KOPT-K1 (cell line): ENCODE data around the gene S100A8.

Source experiments
- H3K27ac ChIP-seq: fragments of 200-600 bp; sonication (generic); 2 replicates; pipeline ENCODE4 v1.5.1; 2016; ENCODE audit warnings: antibody characterized with exemption, mild to moderate bottlenecking, low read depth, low read length; ENCODE audit not compliant: poor library complexity, severe bottlenecking
- H3K36me3 ChIP-seq: fragments of 200-600 bp; sonication (generic); 2 replicates; pipeline ENCODE4 v1.5.1; 2017; ENCODE audit warnings: antibody characterized with exemption, mild to moderate bottlenecking, low read length, moderate library complexity; ENCODE audit not compliant: insufficient read depth
- H3K9me3 ChIP-seq: fragments of 200-600 bp; sonication (generic); 2 replicates; pipeline ENCODE4 v1.5.1; 2017; ENCODE audit warnings: antibody characterized with exemption, low read length, mild to moderate bottlenecking; ENCODE audit not compliant: insufficient read depth, poor library complexity, severe bottlenecking

The S100A8 gene

DNA sequence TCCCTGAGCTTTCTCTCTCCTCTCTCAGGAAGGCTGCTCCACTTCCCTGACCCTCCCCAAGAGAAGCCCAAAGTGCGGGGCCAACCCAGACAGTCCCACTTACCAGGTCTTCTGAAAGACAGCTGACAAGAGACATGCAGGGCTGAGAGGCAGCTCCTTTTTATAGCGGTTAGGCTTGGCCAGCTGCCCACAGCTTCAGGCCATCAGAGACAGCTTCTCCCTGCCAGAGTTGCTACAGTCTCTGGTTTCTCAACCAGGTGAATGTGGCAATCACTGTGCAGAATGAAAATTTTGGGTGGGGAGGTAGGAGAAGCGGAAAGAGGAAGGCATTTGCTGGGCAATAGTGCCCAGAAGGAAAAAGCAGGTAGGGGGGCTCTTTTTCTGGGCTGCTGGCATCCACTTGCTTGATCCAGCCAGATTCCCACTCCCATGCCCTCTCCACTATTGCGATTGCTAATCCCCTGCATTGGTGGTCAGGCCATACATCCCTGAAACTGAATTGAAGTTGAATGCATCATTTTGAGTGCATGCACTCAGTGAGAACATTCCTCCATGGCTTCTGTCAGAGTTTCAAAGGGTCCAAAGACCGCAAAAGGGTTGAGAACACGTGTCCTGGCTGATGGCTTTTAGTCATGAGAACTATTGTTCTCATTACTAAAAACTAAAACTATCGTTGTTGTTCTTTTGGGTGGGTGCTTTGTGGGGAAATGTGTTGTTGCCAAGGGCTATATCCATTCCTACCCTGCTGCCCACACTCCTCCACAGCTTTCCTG is at the start of gene S100A8:
TSS of gene S100A8 (minus strand) at position 136 of the 773 bp plus-strand sequence. CDS start 538 bp downstream, outside the sequence.
- H3K9me3 ChIP-seq, result no peaks in the 10 kb centered on the region
- no peak within 1 kb of the TSS for H3K27ac ChIP-seq
- H3K36me3 ChIP-seq, result no peaks in the 10 kb centered on the region

DNA sequence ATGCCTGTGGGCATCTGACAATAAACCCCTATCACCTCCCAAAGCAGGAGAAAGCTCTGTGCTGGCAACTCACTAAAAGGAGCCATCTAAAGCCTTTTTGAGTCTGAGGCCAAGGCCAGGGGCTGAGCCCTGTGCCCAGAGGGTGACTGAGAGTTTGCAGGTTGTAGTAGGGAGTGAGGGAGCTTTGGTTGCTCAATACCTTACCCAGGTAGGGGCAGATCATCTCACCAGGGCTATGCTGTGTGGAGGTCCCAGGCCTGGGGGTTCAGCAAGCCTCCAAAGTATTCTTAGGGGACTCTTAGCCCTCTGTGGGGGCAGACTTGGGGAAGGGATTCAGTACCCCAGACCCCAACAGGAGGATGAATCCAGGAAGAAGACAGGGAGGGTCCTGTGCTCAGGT is 48.4 kb upstream of the S100A8 start:
- Histone ChIP-seq H3K36me3 (no peaks in the 10 kb centered on the region), H3K9me3 (peaks cover 3% of the 10 kb centered on the region), H3K27ac (no peak overlapping the region)

DNA sequence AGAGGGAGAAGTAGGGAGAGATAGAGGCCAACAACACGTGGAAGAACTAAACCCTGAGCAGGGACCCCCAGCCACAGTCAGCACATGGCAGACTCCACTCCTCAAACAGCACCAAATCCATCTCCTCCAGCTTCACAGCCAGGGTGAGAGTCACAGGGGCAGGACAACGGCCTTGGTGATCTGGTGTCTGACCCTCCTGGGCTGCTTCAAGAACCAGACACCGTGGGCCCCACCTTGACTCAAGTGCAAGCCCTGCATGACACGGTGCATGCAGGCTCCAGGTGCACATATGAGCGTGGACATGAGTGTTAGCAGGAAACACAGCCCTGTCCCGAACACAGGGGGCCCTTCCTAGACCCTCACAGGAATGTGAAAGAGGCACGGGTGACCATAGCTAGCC is 47.7 kb upstream of the S100A8 start:
- H3K9me3 ChIP-seq, result peaks cover 3% of the 10 kb centered on the region
- H3K36me3 ChIP-seq, result no peaks in the 10 kb centered on the region
- H3K27ac ChIP-seq, result no peak overlapping the region

DNA sequence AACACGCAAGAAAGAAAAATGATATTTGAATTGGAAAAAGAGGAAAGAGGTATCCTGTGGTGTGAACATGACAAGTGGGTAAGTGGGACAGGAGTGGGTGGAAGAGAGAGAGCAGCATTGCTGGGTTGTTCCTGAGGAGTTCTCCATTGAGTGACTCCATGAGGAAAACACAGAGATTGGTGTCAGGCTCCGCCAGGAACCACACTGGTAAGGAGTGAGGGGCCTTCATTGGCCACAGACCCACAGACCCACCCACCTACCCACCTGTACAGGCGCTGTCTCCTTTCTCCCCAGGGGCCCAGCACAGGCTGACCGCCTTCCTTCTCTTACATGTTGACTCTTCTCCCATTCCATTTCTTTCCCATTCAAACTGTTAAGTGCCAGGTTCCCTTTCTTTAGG is 46.4 kb upstream of the S100A8 start:
- Histone ChIP-seq H3K27ac (no peak overlapping the region), H3K36me3 (no peaks in the 10 kb centered on the region), H3K9me3 (no peaks in the 10 kb centered on the region)

DNA sequence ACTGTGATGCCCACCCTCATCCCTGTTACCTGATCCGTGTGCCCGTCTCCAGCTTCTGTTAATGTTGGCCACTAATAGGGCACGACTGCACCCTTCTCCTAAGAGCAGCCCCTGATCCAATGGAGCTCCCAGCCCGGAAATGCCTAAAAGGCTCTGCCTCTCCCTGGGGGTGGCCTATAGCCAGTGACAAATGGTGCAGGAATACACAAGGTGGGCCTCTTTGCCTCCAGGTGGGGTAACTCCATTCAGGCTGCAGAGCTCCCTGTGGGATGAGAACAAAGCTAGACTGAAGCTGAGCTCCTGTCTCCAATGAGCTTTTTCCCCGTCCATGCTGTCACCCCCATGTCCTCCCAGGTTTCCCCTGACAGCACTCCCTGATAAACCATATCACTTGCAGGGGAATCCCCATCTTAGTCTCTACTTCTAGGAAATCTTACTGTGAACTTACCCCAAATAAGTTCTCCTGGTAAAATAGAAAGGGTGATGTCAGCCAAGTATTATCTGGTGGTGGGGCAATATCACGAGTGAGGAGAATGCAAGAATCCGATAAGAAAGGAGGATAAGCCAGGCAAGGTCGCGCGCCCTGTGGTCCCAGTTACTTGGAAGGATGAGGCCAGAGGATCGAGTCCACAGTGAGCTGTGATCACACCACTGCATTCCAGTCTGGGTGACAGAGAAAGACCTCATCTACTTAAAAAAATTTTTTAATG is 44.0 kb upstream of the S100A8 start:
- no peak overlapping the region for H3K27ac ChIP-seq
- H3K36me3 ChIP-seq, result no peaks in the 10 kb centered on the region
- no peaks in the 10 kb centered on the region for H3K9me3 ChIP-seq

DNA sequence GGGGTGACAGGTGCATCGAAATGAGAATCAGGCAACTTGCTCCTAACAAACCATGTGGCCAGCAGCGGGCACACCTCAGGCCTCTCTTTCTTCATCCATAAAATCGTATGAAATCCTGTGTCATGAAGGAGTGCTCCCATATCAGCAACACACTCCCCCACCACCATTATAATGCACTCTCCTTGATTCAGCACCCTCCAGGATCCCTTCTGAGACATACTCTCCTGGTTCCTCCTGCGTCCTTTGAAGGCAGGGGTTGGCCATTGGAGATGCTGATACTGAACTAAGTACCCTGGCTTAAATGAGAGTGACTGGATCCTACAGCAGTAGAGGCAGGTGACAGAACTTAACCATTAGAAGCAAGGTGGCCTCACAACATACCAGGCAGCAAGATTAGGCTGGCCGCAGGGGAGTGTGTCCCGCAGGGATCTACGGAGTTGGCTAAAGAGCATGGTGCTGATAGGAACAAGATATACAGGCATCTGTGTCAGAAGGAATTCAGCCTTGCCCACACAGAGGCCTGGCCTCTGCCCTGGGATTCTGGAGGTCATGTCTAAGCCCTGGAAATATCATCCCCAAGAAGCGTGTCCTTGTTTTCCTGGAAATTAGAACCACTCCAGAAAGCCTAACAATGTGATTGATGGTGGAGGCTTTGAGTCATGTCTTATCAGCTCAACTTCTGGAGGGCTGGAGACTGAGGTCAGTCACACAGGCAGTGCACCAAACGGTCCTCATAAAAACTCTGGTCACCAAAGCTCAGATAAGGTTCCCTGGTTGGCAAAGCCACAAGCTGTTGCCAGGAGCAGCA is 42.2 kb upstream of the S100A8 start:
- Histone ChIP-seq H3K36me3 (no peaks in the 10 kb centered on the region), H3K27ac (no peak overlapping the region), H3K9me3 (no peaks in the 10 kb centered on the region)

DNA sequence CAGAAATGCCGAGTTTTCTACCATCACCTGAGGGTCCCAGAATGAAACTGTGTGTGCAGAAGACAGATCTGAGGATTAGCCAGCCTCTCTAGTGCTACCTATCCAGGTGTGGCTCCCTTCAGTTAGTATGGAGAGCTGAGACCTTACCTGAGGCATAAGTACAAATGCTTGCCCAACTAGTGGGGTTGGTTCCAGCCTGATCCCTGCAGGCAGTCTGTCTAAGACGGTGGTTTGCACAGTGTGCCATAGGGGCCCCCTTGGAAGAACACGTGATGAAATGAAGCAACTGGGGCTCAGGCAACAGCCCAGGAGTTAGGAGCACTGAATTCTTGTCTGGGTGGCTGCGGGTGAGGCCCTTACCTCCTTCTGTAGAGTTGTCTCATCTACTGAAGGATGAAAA is 41.1 kb upstream of the S100A8 start:
- no peak overlapping the region for H3K27ac ChIP-seq
- no peaks in the 10 kb centered on the region for H3K36me3 ChIP-seq
- H3K9me3 ChIP-seq, result no peaks in the 10 kb centered on the region

DNA sequence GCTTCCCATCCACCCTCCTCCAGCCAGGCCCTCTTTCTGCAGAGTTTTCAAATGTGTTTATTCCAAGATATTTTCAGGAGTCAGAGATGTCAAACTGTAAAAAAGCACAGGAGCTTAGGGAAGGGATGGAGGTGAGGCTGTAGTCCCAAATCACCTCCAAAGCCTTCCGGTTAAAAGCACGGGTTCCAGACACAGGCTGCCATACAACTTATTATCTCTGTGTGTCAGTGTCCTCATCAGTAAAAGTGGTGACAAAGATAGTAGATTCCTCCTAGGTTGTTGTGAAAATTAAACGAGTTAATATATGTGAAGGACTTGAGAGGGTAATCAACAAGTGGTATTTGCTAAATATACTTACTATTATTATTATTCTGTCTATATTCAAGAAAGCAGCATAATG is 40.6 kb upstream of the S100A8 start:
- H3K36me3 ChIP-seq, result no peaks in the 10 kb centered on the region
- no peak overlapping the region for H3K27ac ChIP-seq
- H3K9me3 ChIP-seq, result no peaks in the 10 kb centered on the region

DNA sequence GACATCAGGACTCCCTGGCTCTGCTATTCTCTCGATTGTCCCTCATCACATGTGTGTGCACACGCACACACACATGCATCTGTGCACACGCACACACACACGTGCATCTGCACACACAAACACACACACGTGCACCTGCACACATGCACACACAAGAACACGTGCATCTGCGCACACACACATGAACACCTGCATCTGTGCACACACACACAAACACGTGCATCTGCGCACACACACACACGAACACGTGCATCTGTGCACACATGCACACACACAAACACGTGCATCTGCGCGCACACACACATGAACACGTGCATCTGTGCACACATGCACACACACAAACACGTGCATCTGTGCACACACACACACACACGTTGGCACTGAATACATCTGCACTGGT is 40.1 kb upstream of the S100A8 start:
- no peak overlapping the region for H3K27ac ChIP-seq
- H3K36me3 ChIP-seq, result no peaks in the 10 kb centered on the region

DNA sequence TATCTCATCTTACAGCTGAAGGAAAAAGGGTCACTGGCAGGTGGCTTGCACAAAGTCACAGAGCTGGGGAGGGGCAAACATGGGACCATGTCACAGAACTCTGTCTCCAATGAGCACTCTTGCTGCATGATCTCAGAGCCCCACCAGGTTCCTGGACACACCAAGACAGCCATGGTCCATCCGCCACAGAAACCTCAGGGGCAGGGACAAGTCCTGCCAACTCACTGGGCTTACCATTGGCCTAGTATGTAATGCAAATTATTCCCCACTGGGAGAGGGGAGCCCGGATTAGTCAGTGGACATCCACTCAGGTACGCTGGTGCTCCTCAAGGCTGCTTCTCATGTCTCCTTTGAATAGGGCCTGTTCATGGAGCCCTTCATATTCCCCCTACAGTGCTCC is 39.7 kb upstream of the S100A8 start:
- H3K9me3 ChIP-seq, result no peaks in the 10 kb centered on the region
- no peaks in the 10 kb centered on the region for H3K36me3 ChIP-seq
- no peak overlapping the region for H3K27ac ChIP-seq

More for the DNA sequence above, 40.1 kb upstream of the S100A8 start:
- no peaks in the 10 kb centered on the region for H3K9me3 ChIP-seq

DNA sequence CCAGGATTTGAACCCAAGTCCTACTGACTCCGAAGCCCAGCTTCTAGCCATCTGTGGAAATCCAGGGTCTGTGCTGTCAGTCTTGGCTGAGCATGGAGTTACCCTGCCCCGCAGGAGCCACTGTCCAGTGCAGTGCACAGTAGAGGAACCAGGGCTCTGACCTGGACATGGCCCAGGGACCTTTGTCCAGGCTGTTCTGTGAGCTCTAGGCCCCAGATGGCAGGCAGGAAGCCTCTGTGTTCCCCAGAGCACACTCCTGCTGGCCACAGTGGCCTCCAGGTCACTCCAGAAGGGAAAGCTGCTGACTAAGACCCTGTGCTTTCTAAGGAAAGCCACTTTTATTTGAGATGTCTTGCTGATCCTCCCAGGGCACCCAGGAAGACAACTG is 39.3 kb upstream of the S100A8 start:
- no peak overlapping the region for H3K27ac ChIP-seq
- no peaks in the 10 kb centered on the region for H3K9me3 ChIP-seq
- no peaks in the 10 kb centered on the region for H3K36me3 ChIP-seq

DNA sequence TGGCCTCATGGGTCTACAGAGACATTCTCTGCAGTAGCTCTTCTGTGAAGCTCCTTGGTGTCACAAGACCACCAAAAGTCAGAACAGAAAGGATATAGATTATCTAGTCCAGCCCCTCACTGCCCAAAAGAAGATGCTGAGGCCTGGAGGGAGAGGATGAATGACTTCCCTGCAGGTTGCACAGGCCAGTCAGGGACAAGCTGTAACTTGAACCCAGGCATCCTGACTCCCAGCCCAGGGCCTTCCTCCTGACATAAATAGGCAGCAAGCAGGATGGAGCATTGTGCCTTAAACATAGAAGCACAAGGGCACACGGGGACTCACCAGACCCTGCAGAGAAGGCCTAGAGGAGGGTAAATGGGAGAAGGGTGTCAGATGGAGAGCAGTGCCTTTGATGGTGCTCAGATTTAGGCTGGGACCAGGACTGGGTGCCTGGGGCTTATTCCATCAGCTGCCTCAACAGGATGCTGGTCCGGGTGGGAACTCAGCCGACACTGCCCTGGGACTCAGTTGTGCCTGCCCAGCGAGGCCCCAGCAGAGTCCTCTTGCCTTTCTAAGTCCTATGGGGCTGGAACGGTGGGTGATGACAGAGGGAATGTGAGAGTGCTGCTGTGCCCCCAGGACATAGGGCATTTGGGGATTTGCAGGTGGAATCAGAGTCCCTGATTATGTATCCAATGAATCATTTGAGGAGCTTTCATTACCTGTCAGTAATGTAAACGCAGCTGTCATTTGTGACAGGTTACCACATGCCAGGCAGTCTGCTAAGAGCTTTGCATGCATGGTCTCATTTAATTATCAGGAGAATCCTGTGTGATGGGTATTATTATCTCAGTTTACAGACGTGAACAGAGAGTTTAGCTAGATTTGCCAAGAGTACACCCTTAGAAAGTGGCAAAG is 38.6 kb upstream of the S100A8 start:
- H3K9me3 ChIP-seq, result no peaks in the 10 kb centered on the region
- no peaks in the 10 kb centered on the region for H3K36me3 ChIP-seq
- H3K27ac ChIP-seq, result no peak overlapping the region

DNA sequence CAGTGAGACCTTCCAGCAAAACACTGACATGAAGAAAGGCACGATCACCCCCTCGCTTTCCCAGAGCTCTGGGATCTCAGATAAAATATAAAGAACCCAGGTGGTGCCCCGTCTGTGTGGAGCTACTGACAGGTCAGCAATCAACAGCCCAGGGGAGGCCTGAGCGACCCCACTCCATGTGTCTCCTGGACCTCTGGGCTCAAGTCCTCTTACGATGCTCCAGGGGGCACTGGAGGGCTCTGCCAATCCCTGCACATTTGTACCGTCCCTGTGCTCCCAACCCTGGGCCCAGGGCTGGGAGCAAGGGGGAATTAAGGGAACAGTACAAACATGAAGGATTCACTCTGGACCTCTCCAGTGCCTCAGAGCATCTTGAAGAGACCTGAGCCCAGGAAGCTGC is 37.9 kb upstream of the S100A8 start:
- no peaks in the 10 kb centered on the region for H3K36me3 ChIP-seq
- H3K9me3 ChIP-seq, result no peaks in the 10 kb centered on the region
- H3K27ac ChIP-seq, result no peak overlapping the region

DNA sequence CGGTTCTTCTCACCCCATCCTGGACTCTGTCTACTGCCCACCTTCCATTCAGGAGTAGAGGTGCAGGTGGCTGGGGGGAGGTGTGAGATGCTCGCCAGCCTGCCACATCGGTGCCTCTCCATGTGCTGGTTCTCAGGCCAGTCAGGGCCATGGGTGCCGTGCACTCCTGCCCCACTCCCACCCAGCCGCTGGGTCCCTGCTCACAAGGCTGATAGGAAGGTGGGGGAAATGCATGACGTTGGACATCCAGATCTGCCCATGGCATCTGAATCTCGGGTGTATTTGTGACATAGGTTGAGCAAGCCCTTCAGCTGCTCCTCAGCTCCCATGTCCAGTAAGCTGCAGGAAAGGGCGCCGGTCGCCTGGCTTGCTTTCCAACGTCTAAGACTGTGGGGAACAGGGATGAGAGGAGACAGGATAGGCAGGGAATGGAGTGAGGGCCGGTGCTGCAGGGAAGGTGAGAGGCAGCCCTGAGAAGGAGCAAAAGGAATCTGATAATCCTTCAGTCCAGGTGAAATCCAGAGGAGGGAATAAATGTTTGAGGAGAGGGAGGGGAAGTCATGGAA is 37.3 kb upstream of the S100A8 start:
- no peaks in the 10 kb centered on the region for H3K9me3 ChIP-seq
- no peaks in the 10 kb centered on the region for H3K36me3 ChIP-seq
- H3K27ac ChIP-seq, result no peak overlapping the region
